NCI-H2196 treated with DMSO at 0.1 percent for 48 hours (cell line): ENCODE measurements around the gene CMTM2.
"Not testable (repeated sequence)": the region's sequence is repeated elsewhere in the genome, so short reads cannot be mapped to it uniquely, and the experiment has no call there.

ENCODE experiments used
- DNase-seq: peaks from one replicate; lab custom pipeline; 2025; ENCODE audit not compliant: unreplicated experiment; lab: John Stamatoyannopoulos, UW

CMTM2 gene

GRCh38 chr16:66581246-66581952 lies 2.1 kb downstream of the CMTM2 start:
- no peak for DNase-seq

DNA sequence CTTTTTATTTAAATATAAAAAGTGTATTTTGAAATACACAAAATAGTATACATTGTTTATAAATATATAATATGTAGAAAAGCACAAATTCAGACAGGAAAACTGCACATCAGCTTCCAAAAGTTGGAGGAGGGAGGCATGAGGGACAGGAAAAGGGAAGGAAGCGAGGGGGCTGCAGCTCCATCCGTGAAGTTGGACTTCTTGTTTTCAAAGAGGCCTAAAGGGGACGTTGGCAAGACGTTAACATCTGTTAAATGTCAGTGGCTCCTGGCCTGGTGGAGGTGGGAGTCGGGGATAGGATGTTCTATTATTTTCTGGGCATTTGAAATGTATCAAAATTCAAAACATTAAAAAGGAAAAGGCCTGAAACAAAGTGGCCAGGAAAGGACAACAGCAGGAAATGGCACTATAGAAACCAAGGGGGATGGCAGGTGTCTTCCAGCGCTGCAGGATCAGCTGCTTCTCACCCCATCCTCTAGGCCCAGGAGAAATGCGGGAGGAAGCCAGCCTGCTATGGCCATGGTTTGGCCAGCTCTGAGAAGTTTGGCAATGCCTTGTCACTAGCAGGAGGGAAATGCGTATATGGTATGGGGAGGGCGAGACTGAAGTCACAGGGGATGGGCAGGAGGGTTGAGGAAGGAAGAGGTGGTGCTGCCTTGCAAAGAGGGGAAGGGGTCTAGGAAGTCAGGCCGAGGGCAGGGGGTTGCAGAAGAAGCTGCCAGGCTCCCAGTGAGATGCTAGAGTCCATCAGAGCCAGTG lies 6.4 kb downstream of the CMTM2 start:
- DNase-seq = no peak

DNA sequence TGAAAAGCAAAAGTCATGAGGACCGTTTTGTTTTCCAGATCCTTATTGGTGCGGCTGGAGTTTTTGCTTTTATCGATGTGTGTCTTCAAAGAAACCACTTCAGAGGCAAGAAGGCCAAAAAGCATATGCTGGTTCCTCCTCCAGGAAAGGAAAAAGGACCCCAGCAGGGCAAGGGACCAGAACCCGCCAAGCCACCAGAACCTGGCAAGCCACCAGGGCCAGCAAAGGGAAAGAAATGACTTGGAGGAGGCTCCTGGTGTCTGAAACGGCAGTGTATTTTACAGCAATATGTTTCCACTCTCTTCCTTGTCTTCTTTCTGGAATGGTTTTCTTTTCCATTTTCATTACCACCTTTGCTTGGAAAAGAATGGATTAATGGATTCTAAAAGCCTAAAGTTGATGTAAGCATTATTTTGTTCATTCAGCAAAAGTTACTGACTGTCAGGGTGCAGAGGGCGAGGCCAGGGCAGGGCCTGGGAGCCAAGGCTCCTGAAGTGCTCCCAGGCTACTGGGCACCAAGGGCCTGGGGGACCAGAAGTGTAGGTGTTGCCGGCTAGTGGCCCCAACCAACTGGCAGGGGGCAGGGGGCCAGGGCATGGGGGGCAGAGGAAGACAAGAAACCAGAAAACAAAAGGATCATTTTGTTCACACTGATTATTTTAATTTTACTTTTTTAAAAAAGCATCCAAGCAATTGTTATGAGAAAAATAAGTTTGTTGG lies 8.8 kb downstream of the CMTM2 start:
- DNase-seq = no peak

DNA sequence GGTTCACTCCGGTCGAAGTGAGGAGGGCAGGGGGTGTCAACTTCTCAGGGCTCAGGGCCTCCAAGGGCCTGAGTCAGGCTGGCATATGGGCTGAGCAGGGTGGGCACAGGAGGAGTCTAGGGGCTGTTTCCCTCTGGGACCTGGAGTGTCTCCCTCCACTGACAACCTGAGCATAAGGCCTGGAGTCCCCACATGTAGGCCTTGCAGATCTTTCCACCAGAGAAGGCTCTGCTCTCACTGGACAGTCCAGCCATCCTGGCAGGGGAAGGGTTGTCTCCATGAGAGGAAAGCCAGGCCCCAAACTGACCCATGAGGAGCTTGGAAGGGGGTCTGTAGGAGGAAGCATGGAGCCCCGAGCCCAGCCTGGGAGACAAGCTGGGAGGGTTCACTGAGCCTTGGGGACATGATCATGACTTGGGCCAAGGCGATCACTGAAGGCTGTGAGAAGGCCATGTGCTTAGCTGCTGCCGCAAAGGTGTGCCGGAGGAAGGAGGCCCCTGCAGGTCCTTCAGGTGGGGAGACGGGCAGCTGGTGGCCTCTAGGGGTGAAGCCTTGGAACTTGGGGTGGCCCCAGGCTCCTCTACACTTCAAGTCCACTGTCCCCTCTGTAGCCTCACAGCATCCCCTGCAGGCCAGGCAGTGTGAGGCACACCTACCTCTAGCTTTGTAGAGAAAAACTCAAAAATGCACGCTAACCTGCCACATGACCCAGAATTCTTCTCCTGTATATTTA lies 9.9 kb downstream of the CMTM2 start:
- DNase-seq = no peak

GRCh38 chr16:66590322-66590721 lies 11.1 kb downstream of the CMTM2 start:
- no peak for DNase-seq

- DNase-seq = no peak
These were observed 11.8 kb downstream of the CMTM2 start for GRCh38 chr16:66591018-66591417.

- no peak for DNase-seq
These were observed 13.0 kb downstream of the CMTM2 start for GRCh38 chr16:66592241-66592640.

DNA sequence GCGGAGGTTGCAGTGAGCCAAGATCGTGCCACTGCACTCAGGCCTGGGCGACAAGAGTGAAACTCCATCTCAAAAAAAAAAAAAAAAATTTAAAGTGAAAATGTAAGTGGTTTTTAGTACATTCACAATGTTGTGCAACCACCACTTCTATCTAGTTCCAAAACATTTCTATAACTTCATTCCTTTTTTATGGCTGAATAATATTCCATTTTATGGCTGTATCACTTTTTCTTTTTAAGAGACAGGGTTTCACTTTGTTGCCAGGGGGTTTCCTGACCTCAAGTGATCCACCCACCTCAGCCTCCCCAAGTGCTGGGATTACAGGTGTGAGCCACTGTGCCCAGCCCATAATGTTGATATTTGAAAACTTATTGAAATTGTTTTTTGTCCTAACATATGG lies 13.6 kb downstream of the CMTM2 start:
- DNase-seq = no peak

DNA sequence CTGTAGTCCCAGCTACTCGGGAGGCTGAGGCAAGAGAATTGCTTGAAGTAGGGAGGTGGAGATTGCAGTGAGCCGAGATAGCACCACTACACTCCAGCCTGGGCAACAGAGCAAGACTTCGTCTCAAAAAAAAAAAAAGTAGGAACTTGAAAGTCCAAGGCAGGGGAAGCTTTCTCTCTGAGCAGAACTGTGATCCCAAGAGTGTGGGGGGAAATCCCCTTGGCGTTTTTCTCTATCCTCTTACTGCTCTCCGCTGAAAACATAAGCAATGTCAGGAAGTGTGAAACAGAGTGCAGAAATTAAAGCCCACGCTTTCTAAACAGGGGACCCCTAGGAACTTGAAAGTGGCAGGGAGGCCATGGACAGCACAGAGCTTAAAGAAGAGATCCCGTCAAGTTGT lies 15.5 kb downstream of the CMTM2 start:
- no peak for DNase-seq

DNA sequence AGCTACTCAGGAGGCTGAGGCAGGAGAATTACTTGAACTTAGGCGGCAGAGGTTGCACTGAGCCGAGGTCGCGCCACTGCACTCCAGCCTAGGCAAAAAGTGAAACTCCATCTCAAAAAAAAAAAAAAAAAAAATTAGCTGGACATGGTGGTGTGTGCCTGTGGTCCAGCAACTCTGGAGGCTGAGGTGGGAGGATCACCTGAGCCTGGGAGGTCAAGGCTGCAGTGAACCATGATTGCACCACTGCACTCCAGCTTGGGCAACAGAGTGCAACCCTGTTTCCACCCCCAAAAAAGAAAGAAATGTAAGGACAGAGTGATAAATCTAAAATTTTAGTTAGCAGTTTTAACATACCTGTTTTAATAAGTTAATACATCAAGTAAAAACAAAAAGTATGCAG lies 17.3 kb downstream of the CMTM2 start:
- not testable (repeated sequence) for DNase-seq

DNA sequence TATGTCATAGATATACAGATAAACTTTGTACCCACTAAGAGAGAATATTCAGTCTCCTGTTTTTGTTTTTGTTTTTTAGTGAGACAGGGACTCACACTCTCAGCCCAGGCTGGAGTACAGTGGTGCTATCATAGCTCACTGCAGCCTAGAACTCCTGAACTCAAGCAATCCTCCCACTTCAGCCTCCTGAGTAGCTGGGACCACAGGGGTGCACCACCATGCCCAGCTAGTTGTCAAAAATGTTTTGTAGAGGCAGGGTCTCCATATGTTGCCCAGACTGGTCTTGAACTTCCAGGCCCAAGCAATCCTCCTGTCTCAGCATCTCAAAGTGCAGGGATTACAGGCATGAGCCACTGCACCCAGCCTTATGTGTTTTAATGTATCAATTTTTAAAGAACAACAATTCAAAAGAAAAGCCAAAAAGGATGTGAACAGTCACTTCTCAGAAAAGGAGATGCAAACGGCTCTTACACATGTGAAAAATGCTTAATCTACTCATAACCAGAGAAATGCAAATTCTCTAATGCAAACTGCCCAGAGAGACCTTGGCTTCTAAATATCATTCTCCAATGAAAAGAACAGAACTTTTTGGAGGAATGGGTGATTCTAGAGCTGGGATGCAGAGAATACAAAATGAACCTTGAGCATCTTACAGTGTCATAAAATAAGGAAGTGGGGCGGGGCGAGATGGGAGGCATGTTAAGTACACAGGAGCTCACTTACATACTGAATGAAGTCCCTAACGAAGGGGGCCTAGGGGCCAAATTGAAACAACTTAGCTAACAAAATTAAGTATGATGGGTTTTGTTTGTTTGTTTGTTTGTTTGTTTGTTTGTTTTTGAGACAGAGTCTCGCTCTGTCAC lies 18.0 kb downstream of the CMTM2 start:
- no peak for DNase-seq

- no peak for DNase-seq
These were observed 18.8 kb downstream of the CMTM2 start for GRCh38 chr16:66598111-66598510.

DNA sequence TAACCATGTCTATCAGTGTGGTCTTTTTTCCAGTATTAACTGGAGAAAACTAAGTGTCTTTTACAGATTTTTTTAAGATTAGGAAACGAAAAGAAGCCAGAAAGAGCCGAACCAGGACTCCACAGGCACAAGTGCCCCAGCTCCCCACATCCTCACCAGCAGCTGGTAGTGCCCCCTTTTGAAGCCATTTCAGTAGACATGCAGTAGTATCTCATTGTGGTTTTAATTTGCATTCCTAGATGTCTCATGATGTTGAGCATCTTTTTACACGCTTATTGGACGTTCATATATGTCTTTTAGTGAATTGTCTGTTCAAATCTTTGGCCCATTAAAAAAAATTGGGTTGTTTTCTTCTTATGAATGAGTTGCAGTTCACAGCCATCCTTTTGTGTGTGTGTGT lies 20.5 kb downstream of the CMTM2 start:
- no peak for DNase-seq

GRCh38 chr16:66600477-66600876 lies 21.2 kb downstream of the CMTM2 start:
- no peak for DNase-seq

GRCh38 chr16:66601471-66601870 lies 22.2 kb downstream of the CMTM2 start:
- DNase-seq = no peak

DNA sequence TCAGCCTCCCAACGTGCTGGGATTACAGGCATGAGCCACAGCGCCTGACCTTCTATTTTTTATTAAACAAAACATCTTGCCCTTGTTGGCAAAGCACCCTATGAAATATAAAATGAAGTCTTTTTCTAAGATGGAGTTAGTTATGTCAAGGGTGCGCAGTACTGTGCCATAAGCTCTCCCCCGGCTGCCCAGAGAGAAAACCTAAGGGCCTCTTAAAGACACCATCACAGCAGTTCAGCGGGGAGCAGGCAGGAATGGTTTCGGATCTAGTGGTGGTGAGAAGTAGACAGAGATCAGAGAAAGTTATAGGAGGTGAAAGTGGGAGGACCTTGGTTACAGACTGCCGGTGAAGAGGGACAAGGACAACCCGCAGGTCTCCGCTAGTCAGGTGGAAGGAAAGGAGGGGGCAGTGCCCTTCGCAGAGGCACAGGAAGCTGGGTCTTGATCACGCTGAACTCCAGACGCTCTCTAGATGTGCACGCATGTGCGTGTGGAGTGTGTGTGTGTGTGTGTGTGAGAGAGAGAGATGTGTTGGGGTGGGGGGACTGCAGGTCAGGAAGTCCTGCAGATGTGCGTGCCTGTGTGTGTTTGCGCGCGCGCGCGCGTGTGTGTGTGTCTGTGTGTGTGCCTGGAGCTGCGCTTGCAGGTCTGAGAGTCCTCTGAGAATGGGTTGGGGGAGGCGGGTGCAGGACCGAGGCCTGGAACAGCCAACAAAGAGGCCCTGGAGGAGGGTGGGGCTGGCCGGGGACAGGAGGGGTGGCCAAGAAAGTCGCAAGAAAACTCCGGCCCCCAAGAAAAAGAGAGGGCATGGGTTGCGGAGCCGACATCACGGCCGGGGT lies 24.5 kb downstream of the CMTM2 start:
- no peak for DNase-seq

GRCh38 chr16:66604376-66605176 lies 25.3 kb downstream of the CMTM2 start, which contains the start of gene CMTM3:
CMTM3 (plus strand) TSS chr16:66604704; CDS start chr16:66604806, 102 bp downstream.
- DNase-seq = no peak

- DNase-seq = no peak
These were observed 26.1 kb downstream of the CMTM2 start for GRCh38 chr16:66605177-66605978.
